ENCODE measurements around the gene GPM6B. TPM values are rescaled to one million over a fixed set of nuclear protein-coding genes. Genes with fewer than 3 reads are reported as not detected.

Gene GPM6B
- total and polyA plus RNA-seq, 2 of the 4 experiments (the other 2 are of a cell fraction) = 4.2 to 5.9 TPM

DNA sequence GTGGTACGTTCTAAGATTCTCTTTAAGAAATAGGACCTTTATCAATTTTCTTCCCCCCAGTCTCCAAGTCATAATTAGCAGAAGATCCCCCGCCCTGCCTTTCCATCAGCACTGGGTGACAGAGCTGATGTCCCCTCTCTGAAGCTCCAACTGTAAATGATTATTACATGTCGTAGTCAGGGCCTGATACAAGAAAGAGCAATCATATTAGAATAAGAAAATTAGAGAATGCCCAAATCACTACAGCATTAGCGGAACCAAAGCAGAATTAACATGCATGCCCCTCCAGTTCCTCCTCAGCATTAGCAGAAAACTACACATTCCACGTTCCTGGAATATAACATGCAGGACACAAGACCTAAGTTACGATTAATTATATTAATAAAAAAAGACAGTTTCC lies 717 bp downstream of the GPM6B start:
- ATAC-seq (ENCODE audit: low read depth) (no peak), DNase-seq (no peak)
- Histone ChIP-seq H3K9me1 (ENCODE audit: insufficient read depth, low read length) (no peaks in the 10 kb centered on the region), H3K4me1 (ENCODE audit: control insufficient read depth, insufficient read depth, low read length) (no peaks in the 10 kb centered on the region), H3K4me2 (ENCODE audit: low read depth, low read length) (no peak overlapping the region), H3K36me3 (ENCODE audit: control insufficient read depth, insufficient read depth, low read length) (no peaks in the 10 kb centered on the region), H2BK5ac (ENCODE audit: low read depth, low read length, poor library complexity, severe bottlenecking) (no peak overlapping the region), H3K79me1 (ENCODE audit: low read depth in 1 of 2, low read length in 2 of 2) (no peaks in the 10 kb centered on the region), H3K4me3 (ENCODE audit: insufficient read depth, low read depth, low read length) (no peak overlapping the region), H4K8ac (ENCODE audit: low read depth in 2 of 2, low read length in 2 of 2) (no peak overlapping the region), H2BK15ac (ENCODE audit: low read depth, low read length) (no peak overlapping the region), H3K18ac (ENCODE audit: low read depth, low read length) (no peak overlapping the region), H3K9ac (ENCODE audit: low read depth, low read length) (no peak overlapping the region), H3K4ac (ENCODE audit: low read depth, low read length) (no peak overlapping the region), H2BK120ac (ENCODE audit: low read depth, low read length) (no peak overlapping the region), H4K5ac (ENCODE audit: low read depth, low read length) (no peak overlapping the region), H3K56ac (ENCODE audit: extremely low read depth, insufficient read depth, low read length) (no peak overlapping the region), H3K23ac (ENCODE audit: low read depth, low read length) (no peak overlapping the region), H3K27me3 (ENCODE audit: control insufficient read depth, insufficient read depth, low read length) (peaks cover 11% of the 10 kb centered on the region), H2BK20ac (ENCODE audit: low read depth, low read length) (no peak overlapping the region), H3K9me3 (ENCODE audit: control insufficient read depth, insufficient read depth, low read length) (no peaks in the 10 kb centered on the region), H2AK5ac (ENCODE audit: low read depth, low read length) (no peak overlapping the region), H4K91ac (ENCODE audit: insufficient read depth, low read depth, low read length) (no peak overlapping the region), H3K14ac (replicated peaks; ENCODE audit: low read depth, low read length) (no peak overlapping the region), H3K27ac (ENCODE audit: insufficient read depth, low read length) (no peak overlapping the region), H4K20me1 (ENCODE audit: insufficient read depth, low read length) (no peaks in the 10 kb centered on the region), H2AK9ac (replicated peaks; ENCODE audit: low read depth, low read length, poor library complexity) (no peak overlapping the region), H2AFZ (replicated peaks; ENCODE audit: low read length, poor library complexity) (no peak overlapping the region)
- no CpG with 5 or more reads among the region's 6 CpGs for WGBS, 2 experiments (ENCODE audit: extremely low coverage in 2 of 2, insufficient read length in 1 of 2)
- intact Hi-C loops (cut with micrococcal nuclease) = no loop called here
- TF ChIP-seq, protein P1, sequence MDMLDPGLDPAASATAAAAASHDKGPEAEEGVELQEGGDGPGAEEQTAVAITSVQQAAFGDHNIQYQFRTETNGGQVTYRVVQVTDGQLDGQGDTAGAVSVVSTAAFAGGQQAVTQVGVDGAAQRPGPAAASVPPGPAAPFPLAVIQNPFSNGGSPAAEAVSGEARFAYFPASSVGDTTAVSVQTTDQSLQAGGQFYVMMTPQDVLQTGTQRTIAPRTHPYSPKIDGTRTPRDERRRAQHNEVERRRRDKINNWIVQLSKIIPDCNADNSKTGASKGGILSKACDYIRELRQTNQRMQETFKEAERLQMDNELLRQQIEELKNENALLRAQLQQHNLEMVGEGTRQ (IDR thresholded peaks at IDR 0.05; ENCODE audit: low read depth, low read length) = no peak
- TF ChIP-seq RAD21 (IDR thresholded peaks at IDR 0.05; ENCODE audit: low read length) = no peak
- no TSS peak for BruUV-seq (replicated peaks)
- CTCF ChIA-PET = no interaction called here
- dilution Hi-C loops (cut with HindIII; ENCODE audit: low sequenced_read_pairs, unreplicated experiment) = no loop called here
- POLR2A ChIA-PET (ENCODE audit: unreplicated experiment) = no interaction called here
- in situ Hi-C loops (cut with MboI; ENCODE audit: low sequenced_read_pairs) = no loop called here

All from IMR-90 (cell line).